ENCODE results near the gene CACUL1.

Gene CACUL1

DNA sequence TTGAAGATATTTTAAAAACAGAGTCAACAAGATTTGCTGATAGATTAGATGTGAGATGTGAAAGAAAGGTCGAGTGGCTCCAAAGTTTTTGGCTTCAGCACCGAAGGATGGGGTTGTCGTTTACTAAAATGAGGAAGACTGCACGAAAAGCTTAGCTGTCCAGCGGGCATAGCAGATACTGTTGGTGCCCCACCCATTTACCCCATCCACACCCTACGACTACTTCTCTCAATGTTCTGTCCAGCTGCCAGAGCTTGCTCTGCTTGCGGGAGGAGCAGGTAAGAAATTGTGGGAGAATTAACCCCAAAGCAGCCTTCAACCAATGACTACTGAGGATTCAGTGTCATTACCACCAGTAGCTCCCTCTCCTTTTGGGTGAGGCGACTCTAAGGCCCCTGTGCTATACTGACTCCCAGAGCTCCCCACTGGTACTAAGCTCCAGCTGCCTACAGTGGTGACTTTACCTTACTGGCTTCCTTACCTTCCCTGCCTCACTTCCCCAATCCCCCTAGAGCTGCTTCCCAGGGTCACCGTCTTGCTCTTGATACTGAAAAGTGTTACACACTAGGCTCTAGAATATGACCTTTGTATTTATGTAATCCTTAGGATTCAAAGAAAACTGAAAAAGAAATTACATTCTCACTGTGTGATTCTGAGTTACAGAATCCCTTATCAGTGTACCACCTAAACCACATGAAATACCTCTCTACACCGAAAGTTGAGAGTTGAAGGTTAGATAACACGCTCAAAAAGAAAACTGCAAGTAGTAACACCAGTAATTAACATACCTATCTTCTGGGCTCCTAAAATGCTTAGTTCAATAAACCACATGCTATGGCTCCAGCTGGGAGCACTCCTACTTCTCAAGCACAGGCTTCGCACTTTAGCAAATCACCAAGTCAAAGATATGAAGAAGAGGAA lies 22.3 kb downstream of the CACUL1 start:
- DNase-seq (ENCODE audit: low spot score): no peak
- Histone ChIP-seq H3K27ac (no peak overlapping the region), H3K4me3 (no peak overlapping the region)
- no peak for TF ChIP-seq CTCF (IDR thresholded peaks at IDR 0.05)

- Histone ChIP-seq H3K27ac (peak overlapping the region in 1 of 2 donors; percentile 8), H3K4me3 (no peak overlapping the region)
- TF ChIP-seq CTCF (IDR thresholded peaks at IDR 0.05): no peak
- DNase-seq (ENCODE audit: low spot score): no peak
Observed at GRCh38 chr10:118730756-118731456, 23.9 kb downstream of the CACUL1 start.

GRCh38 chr10:118729641-118730258 lies 25.0 kb downstream of the CACUL1 start:
- TF ChIP-seq CTCF (IDR thresholded peaks at IDR 0.05): no peak
- no peak for DNase-seq (ENCODE audit: low spot score)
- H3K4me3 ChIP-seq: no peak overlapping the region
- peak overlapping the region in 1 of 2 donors; percentile 65 for H3K27ac ChIP-seq

DNA sequence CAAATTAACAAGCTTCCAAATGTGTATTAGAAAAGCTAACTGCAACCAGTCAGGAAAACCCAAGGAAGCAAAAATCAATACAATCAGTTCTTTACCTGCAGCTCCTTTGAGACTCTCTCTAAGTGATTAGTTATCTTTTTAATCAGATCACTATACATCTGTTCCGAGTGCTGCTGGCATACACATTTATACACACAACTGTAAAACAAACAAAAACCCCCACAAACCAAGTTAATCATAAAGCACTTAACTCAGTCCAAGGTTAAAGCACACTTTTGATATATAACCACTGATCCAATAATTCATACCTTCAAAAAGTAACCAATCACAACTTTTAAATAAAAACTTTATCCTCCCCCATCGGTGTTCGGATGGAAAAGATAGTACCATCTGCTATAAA lies 25.6 kb downstream of the CACUL1 start:
- Histone ChIP-seq H3K4me3 (no peak overlapping the region), H3K27ac (peak overlapping the region in 1 of 2 donors; percentile 57)
- TF ChIP-seq CTCF (IDR thresholded peaks at IDR 0.05): no peak
- DNase-seq (ENCODE audit: low spot score): no peak

- Histone ChIP-seq H3K4me3 (no peak overlapping the region), H3K27ac (peak overlapping the region in 1 of 2 donors; percentile 1)
- TF ChIP-seq CTCF (IDR thresholded peaks at IDR 0.05): no peak
- no peak for DNase-seq (ENCODE audit: low spot score)
Observed at GRCh38 chr10:118725886-118726500, 28.8 kb downstream of the CACUL1 start.

DNA sequence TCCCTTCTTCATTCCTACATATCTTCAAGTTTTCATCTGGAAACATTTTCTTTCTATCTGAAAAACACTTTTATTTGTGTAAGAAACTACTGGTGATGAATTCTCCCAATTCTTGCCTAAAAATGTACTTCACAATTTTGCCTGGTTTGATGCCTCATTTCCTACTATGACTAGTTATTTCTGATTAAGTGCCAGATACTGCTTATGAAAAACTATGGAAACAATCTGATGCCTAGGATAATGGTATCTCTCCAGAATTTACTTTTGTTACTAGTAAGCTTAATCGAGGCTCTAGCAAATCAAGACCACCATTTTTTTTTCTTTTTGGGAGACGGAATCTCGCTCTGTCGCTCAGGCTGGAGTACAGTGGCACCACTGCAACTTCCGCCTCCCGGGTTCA lies 31.3 kb downstream of the CACUL1 start:
- H3K4me3 ChIP-seq: no peak overlapping the region
- DNase-seq (ENCODE audit: low spot score): no peak
- no peak overlapping the region for H3K27ac ChIP-seq
- no peak for TF ChIP-seq CTCF (IDR thresholded peaks at IDR 0.05)
